ENCODE measurements around the gene P2RY14.

GRCh38 chr3:151248772-151249337, 29.5 kb downstream of the P2RY14 start:
- TF ChIP-seq, protein P1, sequence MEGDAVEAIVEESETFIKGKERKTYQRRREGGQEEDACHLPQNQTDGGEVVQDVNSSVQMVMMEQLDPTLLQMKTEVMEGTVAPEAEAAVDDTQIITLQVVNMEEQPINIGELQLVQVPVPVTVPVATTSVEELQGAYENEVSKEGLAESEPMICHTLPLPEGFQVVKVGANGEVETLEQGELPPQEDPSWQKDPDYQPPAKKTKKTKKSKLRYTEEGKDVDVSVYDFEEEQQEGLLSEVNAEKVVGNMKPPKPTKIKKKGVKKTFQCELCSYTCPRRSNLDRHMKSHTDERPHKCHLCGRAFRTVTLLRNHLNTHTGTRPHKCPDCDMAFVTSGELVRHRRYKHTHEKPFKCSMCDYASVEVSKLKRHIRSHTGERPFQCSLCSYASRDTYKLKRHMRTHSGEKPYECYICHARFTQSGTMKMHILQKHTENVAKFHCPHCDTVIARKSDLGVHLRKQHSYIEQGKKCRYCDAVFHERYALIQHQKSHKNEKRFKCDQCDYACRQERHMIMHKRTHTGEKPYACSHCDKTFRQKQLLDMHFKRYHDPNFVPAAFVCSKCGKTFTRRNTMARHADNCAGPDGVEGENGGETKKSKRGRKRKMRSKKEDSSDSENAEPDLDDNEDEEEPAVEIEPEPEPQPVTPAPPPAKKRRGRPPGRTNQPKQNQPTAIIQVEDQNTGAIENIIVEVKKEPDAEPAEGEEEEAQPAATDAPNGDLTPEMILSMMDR (IDR thresholded peaks at IDR 0.05; ENCODE audit: borderline replicate concordance, extremely low read depth, low read length, poor library complexity, severe bottlenecking), result no peak
- no peak for TF ChIP-seq EZH2 (IDR thresholded peaks at IDR 0.05; ENCODE audit: borderline replicate concordance, low read depth, low read length, severe bottlenecking)

All from DND-41 (cell line).